GM12875 (cell line): Measurements from ENCODE around the gene MTMR3.

Experiments
- H3K4me3 ChIP-seq: one replicate; pipeline ENCODE4 v1.5.1; 2011; ENCODE audit warnings: low read depth, low read length, control low read depth
- TF ChIP-seq, protein P1 (sequence below): IDR thresholded peaks from 2 replicates; pipeline ENCODE4 v1.5.1; 2011; ENCODE audit warnings: low read depth, mild to moderate bottlenecking, control low read depth, inconsistent platforms, low read length, moderate library complexity, borderline replicate concordance; ENCODE audit not compliant: insufficient read depth

The MTMR3 gene

DNA sequence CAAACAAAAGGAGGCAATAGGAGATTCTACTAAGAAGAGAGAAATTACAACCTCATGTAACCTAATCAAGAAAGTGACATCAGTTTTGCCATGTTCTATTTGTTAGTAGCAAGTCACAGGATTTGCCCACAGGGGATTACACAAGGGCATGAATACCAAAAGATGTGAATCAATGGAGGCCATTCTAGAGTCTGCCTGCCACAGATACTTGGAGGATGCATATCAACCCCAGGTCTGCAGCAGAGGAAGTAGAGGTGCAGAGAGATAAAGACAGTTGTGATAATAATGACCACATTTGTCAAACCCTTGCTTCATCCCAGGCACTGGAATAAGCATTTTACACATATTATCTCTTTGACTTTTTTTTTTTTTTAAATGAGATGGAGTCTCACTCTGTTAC lies 42.5 kb upstream of the MTMR3 start:
- no peak overlapping the region for H3K4me3 ChIP-seq
- TF ChIP-seq, protein P1, sequence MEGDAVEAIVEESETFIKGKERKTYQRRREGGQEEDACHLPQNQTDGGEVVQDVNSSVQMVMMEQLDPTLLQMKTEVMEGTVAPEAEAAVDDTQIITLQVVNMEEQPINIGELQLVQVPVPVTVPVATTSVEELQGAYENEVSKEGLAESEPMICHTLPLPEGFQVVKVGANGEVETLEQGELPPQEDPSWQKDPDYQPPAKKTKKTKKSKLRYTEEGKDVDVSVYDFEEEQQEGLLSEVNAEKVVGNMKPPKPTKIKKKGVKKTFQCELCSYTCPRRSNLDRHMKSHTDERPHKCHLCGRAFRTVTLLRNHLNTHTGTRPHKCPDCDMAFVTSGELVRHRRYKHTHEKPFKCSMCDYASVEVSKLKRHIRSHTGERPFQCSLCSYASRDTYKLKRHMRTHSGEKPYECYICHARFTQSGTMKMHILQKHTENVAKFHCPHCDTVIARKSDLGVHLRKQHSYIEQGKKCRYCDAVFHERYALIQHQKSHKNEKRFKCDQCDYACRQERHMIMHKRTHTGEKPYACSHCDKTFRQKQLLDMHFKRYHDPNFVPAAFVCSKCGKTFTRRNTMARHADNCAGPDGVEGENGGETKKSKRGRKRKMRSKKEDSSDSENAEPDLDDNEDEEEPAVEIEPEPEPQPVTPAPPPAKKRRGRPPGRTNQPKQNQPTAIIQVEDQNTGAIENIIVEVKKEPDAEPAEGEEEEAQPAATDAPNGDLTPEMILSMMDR = no peak

DNA sequence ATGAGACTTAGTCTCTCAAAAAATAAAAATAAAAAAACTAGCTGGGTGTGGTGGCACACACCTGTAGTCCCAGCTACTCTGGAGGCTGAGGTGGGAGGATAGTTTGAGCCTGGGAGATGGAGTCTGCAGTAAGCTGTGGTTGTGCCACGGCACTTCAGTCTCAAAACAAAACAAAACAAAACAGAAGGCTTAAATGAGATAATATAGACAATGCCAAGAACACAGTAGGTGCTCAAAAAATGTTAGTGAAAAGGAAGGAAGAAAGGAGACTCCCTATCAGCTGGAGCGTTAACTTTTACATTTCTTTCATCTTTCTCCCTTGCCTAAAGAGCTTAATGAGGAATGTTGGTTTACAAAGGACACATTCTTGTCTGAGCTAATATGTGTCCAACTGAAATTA lies 40.8 kb upstream of the MTMR3 start:
- H3K4me3 ChIP-seq = no peak overlapping the region
- TF ChIP-seq, protein P1 = no peak

DNA sequence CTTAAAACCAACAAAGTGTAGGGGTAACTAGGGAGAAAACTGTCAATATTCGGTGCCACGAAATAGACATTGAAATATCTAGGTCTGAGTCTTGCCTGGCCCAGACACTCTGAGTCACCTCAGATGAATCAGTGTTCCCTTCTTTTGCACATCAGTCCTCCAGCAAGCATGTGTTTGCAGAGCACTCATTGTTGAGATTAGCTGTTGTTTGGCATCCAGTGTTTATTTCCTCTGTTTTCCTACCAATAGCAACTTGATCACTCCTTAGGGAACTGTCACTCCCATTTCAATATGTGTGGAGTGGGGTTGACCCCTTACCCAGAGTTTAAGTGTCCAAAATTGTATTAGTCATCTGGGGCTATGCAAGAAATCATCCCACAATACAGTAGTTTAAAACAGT lies 40.2 kb upstream of the MTMR3 start:
- no peak overlapping the region for H3K4me3 ChIP-seq
- TF ChIP-seq, protein P1 = no peak

DNA sequence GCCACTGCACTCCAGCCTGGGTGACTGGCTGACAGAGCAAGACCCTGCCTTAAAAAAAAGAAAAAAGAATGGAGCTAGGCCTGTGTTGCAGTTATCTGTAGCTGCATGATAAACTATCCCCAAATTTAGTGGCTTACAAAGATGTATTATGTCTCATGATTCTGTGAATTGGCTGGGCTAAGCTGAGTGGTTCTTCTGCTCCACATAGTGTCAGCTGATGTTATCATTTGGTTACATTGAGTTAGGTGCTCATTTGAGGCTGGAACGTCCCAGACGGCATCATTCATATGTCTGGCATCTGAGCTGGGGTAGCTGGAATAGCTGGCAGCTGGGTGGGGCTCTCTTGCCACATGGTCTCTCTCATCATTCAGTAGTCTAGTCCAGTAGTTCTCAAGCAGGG lies 36.7 kb upstream of the MTMR3 start:
- TF ChIP-seq, protein P1 = no peak
- H3K4me3 ChIP-seq = no peak overlapping the region

DNA sequence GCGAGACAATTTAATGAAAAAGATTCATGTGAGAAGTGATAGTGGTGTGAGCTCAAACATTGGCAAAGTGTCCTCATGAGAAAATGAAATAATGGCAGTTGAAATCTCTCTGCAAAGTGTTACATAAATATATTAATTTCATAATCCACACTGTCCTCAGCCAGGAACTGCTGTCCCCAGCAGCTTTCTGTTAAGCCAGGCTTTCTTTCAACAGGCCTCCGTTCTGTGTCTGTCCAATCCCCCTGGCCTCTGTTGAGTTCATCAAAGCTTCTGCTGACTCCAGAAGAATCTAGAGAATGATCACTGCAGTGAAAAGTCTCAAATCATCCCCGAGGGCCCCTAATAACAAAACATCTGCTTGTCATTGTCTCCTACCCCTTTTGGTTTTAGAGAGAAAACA lies 34.9 kb upstream of the MTMR3 start:
- H3K4me3 ChIP-seq = no peak overlapping the region

DNA sequence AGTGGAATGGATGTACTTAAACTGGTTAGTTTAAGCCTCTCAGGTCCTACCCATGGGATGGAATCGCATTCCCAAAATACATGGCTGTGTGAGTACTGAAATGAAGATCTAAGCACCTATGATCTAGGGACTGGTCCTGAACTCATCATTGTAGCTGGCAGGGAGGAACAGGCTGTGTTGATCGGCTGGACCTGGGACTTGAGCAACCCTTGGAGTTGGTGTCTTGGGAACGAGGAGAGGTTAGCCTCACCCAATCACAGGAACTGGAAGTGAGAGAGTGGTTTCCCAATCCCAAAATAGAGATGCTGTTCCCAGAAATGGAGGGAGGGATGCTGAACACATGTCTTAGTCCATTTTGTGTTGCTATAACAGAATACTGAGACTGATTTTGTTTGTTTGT lies 28.5 kb upstream of the MTMR3 start:
- TF ChIP-seq, protein P1 = no peak
- H3K4me3 ChIP-seq = no peak overlapping the region

More for the DNA sequence above, 34.9 kb upstream of the MTMR3 start:
- TF ChIP-seq, protein P1 = no peak

DNA sequence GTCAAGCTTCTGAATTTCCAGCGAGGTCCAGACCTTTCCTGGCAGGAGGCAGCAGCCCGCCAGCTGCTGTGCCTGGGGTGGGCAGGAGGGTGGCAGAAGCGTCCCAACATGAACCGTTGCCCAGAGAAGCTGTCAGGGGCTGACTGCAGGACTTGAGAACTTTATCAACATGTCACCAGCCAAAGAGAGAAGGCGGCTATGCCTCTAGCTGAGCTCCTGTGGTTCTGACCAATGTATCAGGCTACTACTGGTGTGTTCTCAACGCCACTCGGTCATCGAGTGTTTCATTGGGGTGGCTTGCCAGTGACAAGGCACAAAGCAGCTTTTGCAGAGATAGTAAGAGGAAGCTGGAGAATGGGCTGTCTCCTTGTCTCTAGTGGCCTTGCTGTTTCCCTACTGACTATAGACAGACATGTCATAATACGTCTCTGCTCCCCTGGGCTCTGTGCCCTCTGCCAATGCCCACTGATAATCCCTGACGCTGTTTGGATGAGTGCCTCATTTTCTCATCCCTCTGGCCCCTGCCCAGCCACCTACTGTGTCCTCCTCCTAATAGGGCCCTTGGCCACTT lies 27.3 kb upstream of the MTMR3 start:
- H3K4me3 ChIP-seq = no peak overlapping the region
- TF ChIP-seq, protein P1 = no peak
